ENCODE measurements around the gene NYAP2. TPM values are rescaled to one million over a fixed set of nuclear protein-coding genes. Genes with fewer than 3 reads are reported as not detected.
A peak's percentile ranks its signal among the peaks of the same experiment; 100 is the strongest.

Gene NYAP2
- total RNA-seq, 2 experiments from 2014 or later, result not detected

GRCh38 chr2:225437319-225437718 is 37.8 kb downstream of the NYAP2 start:
- ChIA-PET CTCF (no interaction called here), POLR2A (no interaction called here)
- Mint-ChIP-seq H3K4me1 (no peaks in the 10 kb centered on the region), H3K9me3 (no peaks in the 10 kb centered on the region), H3K36me3 (ENCODE audit: low read depth) (no peaks in the 10 kb centered on the region), H3K27me3 (peaks cover 6% of the 10 kb centered on the region), H3K4me3 (no peak overlapping the region), H3K27ac (no peak overlapping the region)
- DNase-seq, result no peak

- no peaks in the 10 kb centered on the region for H3K9me3 Mint-ChIP-seq
- no peak overlapping the region for H3K27ac Mint-ChIP-seq
- H3K36me3 Mint-ChIP-seq (ENCODE audit: low read depth), result no peaks in the 10 kb centered on the region
- CTCF ChIA-PET, result no interaction called here
- POLR2A ChIA-PET, result no interaction called here
- no peak overlapping the region for H3K4me3 Mint-ChIP-seq
- DNase-seq, result no peak
- peaks cover 9% of the 10 kb centered on the region for H3K27me3 Mint-ChIP-seq
- H3K4me1 Mint-ChIP-seq, result no peaks in the 10 kb centered on the region
Measured at GRCh38 chr2:225438248-225438647, 38.7 kb downstream of the NYAP2 start.

- no peak for DNase-seq
- ChIA-PET CTCF (interaction anchor here (1.1 kb wide), 1 partner anchor 19 kb away, joined by 3 read pairs; no protein-coding TSS in a partner anchor), POLR2A (no interaction called here)
- no peaks in the 10 kb centered on the region for H3K9me3 Mint-ChIP-seq
- peaks cover 2% of the 10 kb centered on the region for H3K27me3 Mint-ChIP-seq
- no peak overlapping the region for H3K4me3 Mint-ChIP-seq
- no peaks in the 10 kb centered on the region for H3K4me1 Mint-ChIP-seq
- no peaks in the 10 kb centered on the region for H3K36me3 Mint-ChIP-seq (ENCODE audit: low read depth)
- peak overlapping the region; percentile 59 for H3K27ac Mint-ChIP-seq
Measured at GRCh38 chr2:225452677-225453076, 53.2 kb downstream of the NYAP2 start.

GRCh38 chr2:225454412-225454811 is 54.9 kb downstream of the NYAP2 start:
- Mint-ChIP-seq H3K4me1 (no peaks in the 10 kb centered on the region), H3K4me3 (no peak overlapping the region), H3K9me3 (no peaks in the 10 kb centered on the region), H3K36me3 (ENCODE audit: low read depth) (no peaks in the 10 kb centered on the region), H3K27ac (no peak overlapping the region), H3K27me3 (peaks cover 2% of the 10 kb centered on the region)
- ChIA-PET CTCF (no interaction called here), POLR2A (no interaction called here)
- DNase-seq, result no peak

- POLR2A ChIA-PET, result no interaction called here
- CTCF ChIA-PET, result interaction anchor here (1.7 kb wide), 1 partner anchor 30 kb away, joined by 4 read pairs; no protein-coding TSS in a partner anchor
- no peaks in the 10 kb centered on the region for H3K4me1 Mint-ChIP-seq
- peaks cover 2% of the 10 kb centered on the region for H3K27me3 Mint-ChIP-seq
- no peak for DNase-seq
- H3K36me3 Mint-ChIP-seq (ENCODE audit: low read depth), result no peaks in the 10 kb centered on the region
- H3K27ac Mint-ChIP-seq, result no peak overlapping the region
- no peak overlapping the region for H3K4me3 Mint-ChIP-seq
- no peaks in the 10 kb centered on the region for H3K9me3 Mint-ChIP-seq
Measured at GRCh38 chr2:225456619-225457260, 57.2 kb downstream of the NYAP2 start.

- CTCF ChIA-PET, result no interaction called here
- no peak overlapping the region for H3K27ac Mint-ChIP-seq
- no peaks in the 10 kb centered on the region for H3K9me3 Mint-ChIP-seq
Measured at GRCh38 chr2:225457482-225457881, 58.0 kb downstream of the NYAP2 start.

GRCh38 chr2:225458431-225459117 is 59.1 kb downstream of the NYAP2 start:
- Mint-ChIP-seq H3K4me1 (no peaks in the 10 kb centered on the region), H3K27me3 (peaks cover 2% of the 10 kb centered on the region), H3K36me3 (ENCODE audit: low read depth) (no peaks in the 10 kb centered on the region), H3K27ac (no peak overlapping the region), H3K4me3 (no peak overlapping the region), H3K9me3 (no peaks in the 10 kb centered on the region)
- DNase-seq, result no peak
- ChIA-PET CTCF (no interaction called here), POLR2A (no interaction called here)

More at GRCh38 chr2:225457482-225457881, 58.0 kb downstream of the NYAP2 start:
- H3K36me3 Mint-ChIP-seq (ENCODE audit: low read depth), result no peaks in the 10 kb centered on the region
- DNase-seq, result no peak
- POLR2A ChIA-PET, result no interaction called here
- peaks cover 2% of the 10 kb centered on the region for H3K27me3 Mint-ChIP-seq
- no peaks in the 10 kb centered on the region for H3K4me1 Mint-ChIP-seq
- H3K4me3 Mint-ChIP-seq, result no peak overlapping the region

GRCh38 chr2:225462417-225462816 is 62.9 kb downstream of the NYAP2 start:
- Mint-ChIP-seq H3K4me3 (no peak overlapping the region), H3K27me3 (peaks cover 2% of the 10 kb centered on the region), H3K9me3 (peaks cover 2% of the 10 kb centered on the region), H3K36me3 (ENCODE audit: low read depth) (no peaks in the 10 kb centered on the region), H3K4me1 (peaks cover 20% of the 10 kb centered on the region), H3K27ac (no peak overlapping the region)
- POLR2A ChIA-PET, result no interaction called here
- CTCF ChIA-PET, result no interaction called here
- no peak for DNase-seq

- H3K4me1 Mint-ChIP-seq, result peaks cover 20% of the 10 kb centered on the region
- no peak overlapping the region for H3K4me3 Mint-ChIP-seq
- H3K9me3 Mint-ChIP-seq, result peaks cover 2% of the 10 kb centered on the region
- no peaks in the 10 kb centered on the region for H3K36me3 Mint-ChIP-seq (ENCODE audit: low read depth)
- H3K27ac Mint-ChIP-seq, result no peak overlapping the region
- CTCF ChIA-PET, result no interaction called here
- POLR2A ChIA-PET, result no interaction called here
- DNase-seq, result no peak
- H3K27me3 Mint-ChIP-seq, result peaks cover 2% of the 10 kb centered on the region
Measured at GRCh38 chr2:225462945-225463344, 63.4 kb downstream of the NYAP2 start.

GRCh38 chr2:225463449-225463848 is 63.9 kb downstream of the NYAP2 start:
- H3K4me1 Mint-ChIP-seq, result peaks cover 20% of the 10 kb centered on the region
- H3K36me3 Mint-ChIP-seq (ENCODE audit: low read depth), result no peaks in the 10 kb centered on the region
- no peak overlapping the region for H3K27ac Mint-ChIP-seq
- peaks cover 2% of the 10 kb centered on the region for H3K27me3 Mint-ChIP-seq
- no peak for DNase-seq
- POLR2A ChIA-PET, result no interaction called here
- peaks cover 2% of the 10 kb centered on the region for H3K9me3 Mint-ChIP-seq
- CTCF ChIA-PET, result interaction anchor here (1.4 to 1.5 kb wide), 2 partner anchors 12 to 16 kb away, joined by 3 to 6 read pairs; no protein-coding TSS in a partner anchor
- no peak overlapping the region for H3K4me3 Mint-ChIP-seq

GRCh38 chr2:225464346-225465025 is 65.0 kb downstream of the NYAP2 start:
- Mint-ChIP-seq H3K27ac (peak overlapping the region; percentile 84), H3K36me3 (ENCODE audit: low read depth) (no peaks in the 10 kb centered on the region), H3K9me3 (peaks cover 2% of the 10 kb centered on the region), H3K4me1 (peaks cover 20% of the 10 kb centered on the region), H3K4me3 (peak overlapping the region; percentile 61), H3K27me3 (peaks cover 2% of the 10 kb centered on the region)
- POLR2A ChIA-PET, result no interaction called here
- DNase-seq, result peak; percentile 33
- CTCF ChIA-PET, result interaction anchor here (1.4 to 1.5 kb wide), 2 partner anchors 13 to 17 kb away, joined by 3 to 6 read pairs; no protein-coding TSS in a partner anchor

GRCh38 chr2:225465827-225466226 is 66.3 kb downstream of the NYAP2 start:
- POLR2A ChIA-PET, result no interaction called here
- CTCF ChIA-PET, result no interaction called here
- Mint-ChIP-seq H3K27ac (no peak overlapping the region), H3K4me1 (peaks cover 20% of the 10 kb centered on the region), H3K36me3 (ENCODE audit: low read depth) (no peaks in the 10 kb centered on the region), H3K4me3 (no peak overlapping the region), H3K9me3 (peaks cover 2% of the 10 kb centered on the region), H3K27me3 (peaks cover 2% of the 10 kb centered on the region)
- no peak for DNase-seq

GRCh38 chr2:225466891-225467604 is 67.5 kb downstream of the NYAP2 start:
- H3K4me3 Mint-ChIP-seq, result no peak overlapping the region
- no peak overlapping the region for H3K27ac Mint-ChIP-seq
- no peak for DNase-seq
- H3K4me1 Mint-ChIP-seq, result peaks cover 20% of the 10 kb centered on the region
- ChIA-PET POLR2A (no interaction called here), CTCF (no interaction called here)
- no peaks in the 10 kb centered on the region for H3K36me3 Mint-ChIP-seq (ENCODE audit: low read depth)
- H3K27me3 Mint-ChIP-seq, result peaks cover 1% of the 10 kb centered on the region
- H3K9me3 Mint-ChIP-seq, result peaks cover 2% of the 10 kb centered on the region

All from activated CD4-positive, alpha-beta T cell treated with anti-CD3 and anti-CD28 coated beads, Interleukin-2, amount 10 ng/mL, durations not matched to agents 7 days and 5 days (primary cell).